IMR-90 (cell line): ENCODE measurements around the gene DAP3. TPM values are rescaled to one million over a fixed set of nuclear protein-coding genes. Genes with fewer than 3 reads are reported as not detected.
"Not testable (repeated sequence)": the region's sequence is repeated elsewhere in the genome, so short reads cannot be mapped to it uniquely, and the experiment has no call there.

Source experiments
- ATAC-seq: fragments of 200-7000 bp; cut with Tn5 transposase; 2 replicates; pipeline ENCODE4 v1.9.1; 2020; ENCODE audit warnings: low read depth, mild to moderate bottlenecking, moderate library complexity
- BruUV-seq: library from RNA; stranded (reverse); fragments of 400-500 nt; replicated peaks from 2 replicates; lab custom pipeline; 2021; lab: Mats Ljungman, UMichigan
- CTCF ChIA-PET: fragments of 300-600 bp; formaldehyde crosslinking; extraction: SDS; loops from one replicate; lab custom pipeline; 2021; ENCODE audit warnings: antibody characterized with exemption; lab: Yijun Ruan, JAX
- POLR2A ChIA-PET: fragments of 300-600 bp; sonication (Branson Sonifier 250); formaldehyde crosslinking; loops from one replicate; lab custom pipeline; 2022; ENCODE audit warnings: antibody characterized with exemption; ENCODE audit not compliant: unreplicated experiment; lab: Charles Lee
- DNase-seq: peaks from one replicate; pipeline ENCODE4 v3.0.0; 2013
- H2AFZ ChIP-seq: replicated peaks from 2 replicates; pipeline ENCODE3; 2013; ENCODE audit warnings: low read length, mild to moderate bottlenecking; ENCODE audit not compliant: poor library complexity
- H2AK5ac ChIP-seq: 2 replicates; pipeline ENCODE4 v1.6.1; 2013; ENCODE audit warnings: low read depth, low read length, inconsistent platforms
- H2AK9ac ChIP-seq: replicated peaks from 2 replicates; pipeline ENCODE3; 2013; ENCODE audit warnings: mild to moderate bottlenecking, low read depth, low read length, moderate library complexity; ENCODE audit not compliant: poor library complexity
- H2BK120ac ChIP-seq: 2 replicates; pipeline ENCODE4 v1.6.1; 2013; ENCODE audit warnings: low read depth, low read length, inconsistent platforms
- H2BK15ac ChIP-seq: 3 replicates; pipeline ENCODE4 v1.6.1; 2013; ENCODE audit warnings: low read depth, low read length, inconsistent platforms
- H2BK20ac ChIP-seq: 2 replicates; pipeline ENCODE4 v1.6.1; 2013; ENCODE audit warnings: low read depth, mild to moderate bottlenecking, inconsistent platforms, low read length, moderate library complexity
- H2BK5ac ChIP-seq: 2 replicates; pipeline ENCODE4 v1.6.1; 2013; ENCODE audit warnings: mild to moderate bottlenecking, low read depth, low read length, inconsistent platforms; ENCODE audit not compliant: poor library complexity, severe bottlenecking
- H3K14ac ChIP-seq: replicated peaks from 2 replicates; pipeline ENCODE4 v1.6.1; 2013; ENCODE audit warnings: low read depth, low read length, inconsistent platforms
- H3K18ac ChIP-seq: 2 replicates; pipeline ENCODE4 v1.6.1; 2013; ENCODE audit warnings: low read depth, low read length, control low read depth
- H3K23ac ChIP-seq: 2 replicates; pipeline ENCODE4 v1.6.1; 2013; ENCODE audit warnings: low read depth, low read length, inconsistent platforms
- H3K27ac ChIP-seq: 2 replicates; pipeline ENCODE4 v1.5.1; 2013; ENCODE audit warnings: mild to moderate bottlenecking, control low read depth, low read length; ENCODE audit not compliant: insufficient read depth
- H3K27me3 ChIP-seq: 2 replicates; pipeline ENCODE4 v1.6.1; 2013; ENCODE audit warnings: low read length; ENCODE audit not compliant: control insufficient read depth, insufficient read depth
- H3K36me3 ChIP-seq: 2 replicates; pipeline ENCODE4 v1.6.1; 2013; ENCODE audit warnings: low read length, mixed read lengths; ENCODE audit not compliant: control insufficient read depth, insufficient read depth
- H3K4ac ChIP-seq: 2 replicates; pipeline ENCODE4 v1.6.1; 2013; ENCODE audit warnings: low read depth, low read length, inconsistent platforms
- H3K4me1 ChIP-seq: 2 replicates; pipeline ENCODE4 v1.6.1; 2013; ENCODE audit warnings: low read length, mixed read lengths; ENCODE audit not compliant: control insufficient read depth, insufficient read depth
- H3K4me2 ChIP-seq: 2 replicates; pipeline ENCODE4 v1.6.1; 2013; ENCODE audit warnings: low read depth, mild to moderate bottlenecking, control low read depth, low read length, moderate library complexity
- H3K4me3 ChIP-seq: 2 replicates; pipeline ENCODE4 v1.5.1; 2013; ENCODE audit warnings: low read depth, mild to moderate bottlenecking, control low read depth, low read length, moderate library complexity; ENCODE audit not compliant: insufficient read depth
- H3K56ac ChIP-seq: 2 replicates; pipeline ENCODE4 v1.6.1; 2013; ENCODE audit warnings: low read length, inconsistent platforms; ENCODE audit not compliant: insufficient read depth; ENCODE audit errors: extremely low read depth
- H3K79me1 ChIP-seq, 2 experiments: 2 replicates each; pipeline ENCODE4 v1.6.1; 2013; ENCODE audit warnings: low read length in 2 of 2, inconsistent platforms in 1 of 2, low read depth in 1 of 2
- H3K9ac ChIP-seq: 2 replicates; pipeline ENCODE4 v1.6.1; 2013; ENCODE audit warnings: low read depth, low read length, control low read depth
- H3K9me1 ChIP-seq: 2 replicates; pipeline ENCODE4 v1.6.1; 2013; ENCODE audit warnings: low read length, inconsistent platforms; ENCODE audit not compliant: insufficient read depth
- H3K9me3 ChIP-seq: 2 replicates; pipeline ENCODE4 v1.6.1; 2013; ENCODE audit warnings: low read length; ENCODE audit not compliant: control insufficient read depth, insufficient read depth
- H4K20me1 ChIP-seq: 2 replicates; pipeline ENCODE4 v1.6.1; 2013; ENCODE audit warnings: low read length, inconsistent platforms; ENCODE audit not compliant: insufficient read depth
- H4K5ac ChIP-seq: 2 replicates; pipeline ENCODE4 v1.6.1; 2013; ENCODE audit warnings: mild to moderate bottlenecking, low read depth, low read length, control low read depth
- H4K8ac ChIP-seq, 2 experiments: 2 replicates each; pipeline ENCODE4 v1.6.1; 2013; ENCODE audit warnings: low read depth in 2 of 2, low read length in 2 of 2, control low read depth in 1 of 2, inconsistent platforms in 1 of 2
- H4K91ac ChIP-seq: 2 replicates; pipeline ENCODE4 v1.6.1; 2013; ENCODE audit warnings: low read depth, low read length, inconsistent platforms; ENCODE audit not compliant: insufficient read depth
- CHD1 ChIP-seq: IDR thresholded peaks from 2 replicates; pipeline ENCODE4 v1.6.1; 2012; ENCODE audit warnings: low read depth, low read length, improper control_type of control experiment
- FOS ChIP-seq: fragments of 150-350 bp; IDR thresholded peaks from 2 replicates; pipeline ENCODE4 v1.6.1; 2016; ENCODE audit warnings: low read depth, low read length
- USF2 ChIP-seq: fragments of 150-350 bp; IDR thresholded peaks from 2 replicates; pipeline ENCODE4 v1.6.1; 2017; ENCODE audit warnings: mild to moderate bottlenecking, antibody characterized with exemption, low read length, low read depth
- WGBS, 2 experiments: methylation state at CpG; one replicate each; pipeline versions ENCODE4 v1.1.5 to v1.1.7; 2013; ENCODE audit warnings: missing lambda C conversion rate in 2 of 2; ENCODE audit not compliant: insufficient read length in 1 of 2; ENCODE audit errors: extremely low coverage in 2 of 2; 5-methylcytosine and 5-hydroxymethylcytosine counted together
- dilution Hi-C: fragments of 300-500 bp; cut with HindIII; formaldehyde crosslinking; loops from one replicate; pipeline ENCODE4 v1.14.3; 2018; ENCODE audit warnings: low sequenced_read_pairs; ENCODE audit not compliant: unreplicated experiment
- in situ Hi-C: fragments of 300-500 bp; cut with MboI; formaldehyde crosslinking; loops from 3 replicates; pipeline ENCODE4 v1.14.3; 2019; ENCODE audit warnings: low sequenced_read_pairs, inconsistent platforms, mixed read lengths
- intact Hi-C: fragments of 100-400 bp; cut with micrococcal nuclease; formaldehyde crosslinking; loops from 2 replicates; pipeline ENCODE4 v1.10.0; 2022
- polyA plus RNA-seq, 3 experiments: library from polyadenylated mRNA; depleted of rRNA; stranded (reverse); fragments of >200 nt; gene quantifications; 2 replicates each; pipeline ENCODE4 v1.2.3, GENCODE V29; 2012; ENCODE audit warnings: low replicate concordance in 1 of 3
- total RNA-seq: library from RNA; depleted of rRNA; stranded (reverse); fragments of >200 nt; gene quantifications from 2 replicates; pipeline ENCODE4 v1.2.3, GENCODE V29; 2012

DAP3 gene
- total and polyA plus RNA-seq, 2 of the 4 experiments (the other 2 are of a cell fraction), result 48.6 to 126 TPM

GRCh38 chr1:155698382-155699038 lies 9.6 kb downstream of the DAP3 start:
- Histone ChIP-seq H2BK15ac (no peak overlapping the region), H3K23ac (no peak overlapping the region), H4K91ac (no peak overlapping the region), H3K9me1 (no peaks in the 10 kb centered on the region; the same call in 1 of the 2 replicates), H3K14ac (no peak overlapping the region), H3K56ac (no peak overlapping the region), H3K4me3 (no peak overlapping the region), H3K4me2 (no peak overlapping the region), H4K8ac (no peak overlapping the region), H2BK120ac (no peak overlapping the region), H3K27me3 (no peaks in the 10 kb centered on the region), H2AK9ac (no peak overlapping the region), H3K9me3 (no peaks in the 10 kb centered on the region), H2AFZ (no peak overlapping the region), H3K4me1 (peaks cover 2% of the 10 kb centered on the region; the same call in 1 of the 2 replicates), H3K9ac (no peak overlapping the region), H3K4ac (no peak overlapping the region), H2BK5ac (no peak overlapping the region), H2BK20ac (no peak overlapping the region), H3K79me1 (peaks cover 3 to 57% of the 10 kb centered on the region in 2 experiments; a peak in 3 of 4 replicates), H2AK5ac (no peak overlapping the region), H3K36me3 (no peaks in the 10 kb centered on the region; the same call in 1 of the 2 replicates), H3K27ac (no peak overlapping the region), H3K18ac (no peak overlapping the region), H4K20me1 (peaks cover 50% of the 10 kb centered on the region), H4K5ac (no peak overlapping the region)
- CTCF ChIA-PET, result no interaction called here
- WGBS, 2 experiments, result 97% methylated on average over 3 of the region's 13 CpGs; no CpG with 5 or more reads in 1 of the 2 experiments
- TF ChIP-seq CHD1, result no peak
- 0 out of 2 replicates have a peak, but pooled peaks have one; percentile 9 for TF ChIP-seq FOS
- no peak for TF ChIP-seq USF2
- POLR2A ChIA-PET, result no interaction called here
- no TSS peak for BruUV-seq
- ATAC-seq (peak; percentile 97), DNase-seq (peak; percentile 71)
- dilution Hi-C loops (no loop called here), intact Hi-C loops (no loop called here), in situ Hi-C loops (no loop called here)

- DNase-seq, intact Hi-C loops, H3K4me3 ChIP-seq, H4K91ac ChIP-seq, H4K8ac ChIP-seq, CTCF ChIA-PET, H2BK15ac ChIP-seq, H3K36me3 ChIP-seq, H3K23ac ChIP-seq, dilution Hi-C loops, H2BK120ac ChIP-seq, H2BK20ac ChIP-seq, H2AK5ac ChIP-seq, ATAC-seq, H3K27ac ChIP-seq, H3K56ac ChIP-seq, H3K14ac ChIP-seq, H2BK5ac ChIP-seq, H3K4me1 ChIP-seq, H3K4me2 ChIP-seq, H3K27me3 ChIP-seq, POLR2A ChIA-PET, H3K9ac ChIP-seq, in situ Hi-C loops, H3K9me1 ChIP-seq, H3K4ac ChIP-seq, H2AK9ac ChIP-seq, BruUV-seq, H2AFZ ChIP-seq, H4K5ac ChIP-seq, H3K18ac ChIP-seq, H3K9me3 ChIP-seq: not testable (repeated sequence)
- H4K20me1 ChIP-seq, result peaks cover 53% of the 10 kb centered on the region
- WGBS, 2 experiments, result no CpG with 5 or more reads among the region's 4 CpGs
- H3K79me1 ChIP-seq, result peaks cover 3 to 62% of the 10 kb centered on the region in 2 experiments; a peak in 3 of 4 replicates
These were observed 10.2 kb downstream of the DAP3 start for GRCh38 chr1:155699062-155699461.
